Stimulated activated CD4-positive, alpha-beta T cell treated with anti-CD3 and anti-CD28 coated beads, Interleukin-2, amount 100 ng/mL, for 24 hours (primary cell): Measurements from ENCODE around the gene CNIH3.

Experiments
- DNase-seq, 2 donors: peaks; one replicate each; pipeline ENCODE4 v3.0.0-alpha.2; 2020

Gene CNIH3

GRCh38 chr1:224616756-224617409, 766 bp downstream of the CNIH3 start:
- DNase-seq, result peak in 1 of 2 donors; percentile 4

GRCh38 chr1:224617410-224618355, 1.6 kb downstream of the CNIH3 start:
- DNase-seq, result peak in 1 of 2 donors; percentile 20

GRCh38 chr1:224619209-224619608, 3.1 kb downstream of the CNIH3 start:
- DNase-seq, result no peak

- no peak for DNase-seq
These were observed 4.0 kb downstream of the CNIH3 start for GRCh38 chr1:224620105-224620504.

GRCh38 chr1:224621813-224622682, 5.9 kb downstream of the CNIH3 start:
- no peak for DNase-seq

GRCh38 chr1:224622831-224623230, 6.7 kb downstream of the CNIH3 start:
- no peak for DNase-seq

GRCh38 chr1:224623310-224623714, 7.2 kb downstream of the CNIH3 start:
- DNase-seq, result no peak

GRCh38 chr1:224623743-224624333, 7.7 kb downstream of the CNIH3 start:
- DNase-seq, result peak; percentile 55 to 59

- no peak for DNase-seq
These were observed 8.3 kb downstream of the CNIH3 start for GRCh38 chr1:224624432-224624831.

- DNase-seq, result no peak
These were observed 9.9 kb downstream of the CNIH3 start for GRCh38 chr1:224626042-224626441.

- no peak for DNase-seq
These were observed 13.8 kb downstream of the CNIH3 start for GRCh38 chr1:224629965-224630364.

- no peak for DNase-seq
These were observed 15.5 kb downstream of the CNIH3 start for GRCh38 chr1:224631462-224632115.

- no peak for DNase-seq
These were observed 16.3 kb downstream of the CNIH3 start for GRCh38 chr1:224632381-224632871.

- no peak for DNase-seq
These were observed 16.8 kb downstream of the CNIH3 start for GRCh38 chr1:224632921-224633321.

GRCh38 chr1:224635356-224635755, 19.2 kb downstream of the CNIH3 start:
- no peak for DNase-seq

- no peak for DNase-seq
These were observed 21.4 kb downstream of the CNIH3 start for GRCh38 chr1:224637515-224637914.

- DNase-seq, result no peak
These were observed 21.8 kb downstream of the CNIH3 start for GRCh38 chr1:224637936-224638335.

GRCh38 chr1:224639426-224639975, 23.4 kb downstream of the CNIH3 start:
- DNase-seq, result no peak

- DNase-seq, result no peak
These were observed 23.9 kb downstream of the CNIH3 start for GRCh38 chr1:224640018-224640417.

GRCh38 chr1:224640587-224640986, 24.5 kb downstream of the CNIH3 start:
- no peak for DNase-seq

GRCh38 chr1:224641030-224641429, 24.9 kb downstream of the CNIH3 start:
- DNase-seq, result no peak

- DNase-seq, result no peak
These were observed 27.5 kb downstream of the CNIH3 start for GRCh38 chr1:224643653-224644052.
